Measurements from ENCODE around the gene JUND.

DNA sequence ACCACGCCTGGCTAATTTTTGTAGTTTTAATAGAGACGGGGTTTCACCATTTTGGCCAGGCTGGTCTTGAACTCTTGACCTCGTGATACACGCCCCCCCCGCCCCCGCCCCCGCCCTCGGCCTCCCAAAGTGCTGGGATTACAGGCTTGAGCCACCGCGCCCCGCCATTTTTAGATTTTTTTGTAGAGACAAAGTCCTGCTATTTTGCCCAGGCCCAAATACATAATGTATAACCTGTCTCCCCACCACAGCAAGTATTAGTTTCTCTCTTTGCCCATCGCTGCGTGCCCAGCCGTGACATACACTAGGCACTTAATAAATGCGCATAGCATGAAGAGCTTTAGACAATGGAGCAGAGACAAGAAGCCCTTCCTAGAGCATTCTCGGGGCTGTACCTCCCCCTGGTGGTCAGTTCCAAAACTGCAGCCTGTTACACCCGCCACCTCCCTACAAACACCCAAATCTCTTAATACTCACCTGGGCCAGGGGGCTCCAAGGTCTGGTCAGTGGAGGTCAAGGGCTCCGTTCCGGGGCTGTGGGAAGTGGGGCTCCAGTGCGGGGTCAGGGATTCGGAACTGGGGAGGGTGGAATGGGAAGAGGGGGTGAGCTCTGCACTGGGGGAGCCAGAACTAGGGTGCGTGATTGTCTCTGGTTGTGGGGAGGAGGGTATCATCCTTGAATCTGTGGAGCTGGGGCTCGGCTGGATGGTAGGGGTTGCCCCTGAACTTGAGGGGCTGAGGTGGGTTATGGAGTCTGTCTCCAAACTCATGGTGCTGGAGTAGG is 29.6 kb downstream of the JUND start:
- no peak for TF ChIP-seq POLR2A (IDR thresholded peaks at IDR 0.05)
- peak; percentile 87 to 96 (median 90) for TF ChIP-seq CTCF (IDR thresholded peaks at IDR 0.05)
